ENCODE data around the gene CTDSPL2. TPM values are rescaled to one million over a fixed set of nuclear protein-coding genes. Genes with fewer than 3 reads are reported as not detected.

CTDSPL2 gene
- total RNA-seq, 1 experiment from 2014 or later = 38.2 TPM

DNA sequence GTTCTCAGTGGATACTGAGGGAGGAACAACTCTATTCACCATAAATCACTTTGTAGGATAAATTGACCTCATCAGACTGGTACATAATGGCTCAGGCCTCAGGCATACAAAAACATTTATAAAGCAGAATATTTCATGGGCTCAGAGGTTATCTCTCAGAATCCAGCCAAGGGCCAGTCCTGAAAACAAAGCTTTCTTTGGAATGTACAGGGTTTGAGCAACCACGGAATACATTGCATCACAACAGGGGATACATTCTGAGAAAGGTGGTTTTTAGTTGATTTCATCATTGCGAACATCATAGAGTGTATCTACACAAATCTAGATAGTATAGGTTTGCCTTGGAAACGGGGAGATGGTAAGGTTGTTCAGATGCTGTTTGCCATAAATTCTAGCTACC, 33.4 kb upstream of the CTDSPL2 start:
- no peak for TF ChIP-seq CTCF (IDR thresholded peaks at IDR 0.05; ENCODE audit: unreplicated experiment)
- Mint-ChIP-seq H3K4me3 (ENCODE audit: unreplicated experiment) (no peak overlapping the region), H3K27me3 (ENCODE audit: insufficient read depth, unreplicated experiment) (no peaks in the 10 kb centered on the region), H3K4me1 (ENCODE audit: insufficient read depth, unreplicated experiment) (peaks cover 14% of the 10 kb centered on the region), H3K9me3 (ENCODE audit: unreplicated experiment) (no peaks in the 10 kb centered on the region), H3K36me3 (ENCODE audit: insufficient read depth, unreplicated experiment) (peaks cover 9% of the 10 kb centered on the region), H3K27ac (ENCODE audit: low read depth, unreplicated experiment) (peak overlapping the region; percentile 61)
- intact Hi-C loops (cut with micrococcal nuclease) = no loop called here
- ChIA-PET CTCF (interaction anchor here (0.6 kb wide), 2 partner anchors 54 to 87 kb away, joined by 4 read pairs; no protein-coding TSS in a partner anchor), POLR2A (interaction anchor here (2.5 kb wide), 1 partner anchor 33 kb away, joined by 12 read pairs; the partner anchor contains the start of gene CTDSPL2)
- peak; percentile 48 for DNase-seq (ENCODE audit: unreplicated experiment)
- no TSS peak for BruUV-seq (replicated peaks)

- Mint-ChIP-seq H3K27ac (ENCODE audit: low read depth, unreplicated experiment) (peak overlapping the region; percentile 61), H3K36me3 (ENCODE audit: insufficient read depth, unreplicated experiment) (peaks cover 6% of the 10 kb centered on the region), H3K4me3 (ENCODE audit: unreplicated experiment) (no peak overlapping the region), H3K4me1 (ENCODE audit: insufficient read depth, unreplicated experiment) (peaks cover 14% of the 10 kb centered on the region), H3K9me3 (ENCODE audit: unreplicated experiment) (no peaks in the 10 kb centered on the region), H3K27me3 (ENCODE audit: insufficient read depth, unreplicated experiment) (no peaks in the 10 kb centered on the region)
- no peak for TF ChIP-seq CTCF (IDR thresholded peaks at IDR 0.05; ENCODE audit: unreplicated experiment)
- DNase-seq (ENCODE audit: unreplicated experiment) = no peak
- CTCF ChIA-PET = interaction anchor here (0.6 to 0.7 kb wide), 3 partner anchors 34 to 87 kb away, joined by 3 to 4 read pairs (median 4); no protein-coding TSS in a partner anchor
- POLR2A ChIA-PET = interaction anchor here (2.5 kb wide), 1 partner anchor 33 kb away, joined by 12 read pairs; the partner anchor contains the start of gene CTDSPL2
- intact Hi-C loops (cut with micrococcal nuclease) = no loop called here
- no TSS peak for BruUV-seq (replicated peaks)
Observed at GRCh38 chr15:44394562-44394961, 32.9 kb upstream of the CTDSPL2 start.

DNA sequence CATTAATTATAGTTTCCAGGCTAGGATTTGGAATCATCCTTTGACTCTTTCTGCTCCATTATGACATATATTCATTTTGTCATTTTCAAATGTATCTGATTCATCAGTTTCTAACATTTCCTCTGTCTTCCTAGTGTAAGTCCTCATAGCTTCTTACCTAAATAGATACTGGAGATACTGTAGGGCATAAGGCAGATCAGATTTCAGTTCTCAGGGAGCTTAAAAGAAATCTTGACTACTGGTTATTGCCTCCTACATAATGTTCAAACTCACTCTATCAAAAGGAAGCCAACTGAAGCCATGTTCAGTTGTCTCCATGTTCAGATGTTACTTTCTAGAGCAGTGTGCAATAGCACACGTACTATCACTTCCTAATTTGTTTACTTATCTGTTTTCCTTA, 29.6 kb upstream of the CTDSPL2 start:
- H3K27me3 Mint-ChIP-seq (ENCODE audit: insufficient read depth, unreplicated experiment) = no peaks in the 10 kb centered on the region
- no peak for TF ChIP-seq CTCF (IDR thresholded peaks at IDR 0.05; ENCODE audit: unreplicated experiment)
- no TSS peak for BruUV-seq (replicated peaks)
- H3K9me3 Mint-ChIP-seq (ENCODE audit: unreplicated experiment) = no peaks in the 10 kb centered on the region
- DNase-seq (ENCODE audit: unreplicated experiment) = no peak
- peaks cover 14% of the 10 kb centered on the region for H3K4me1 Mint-ChIP-seq (ENCODE audit: insufficient read depth, unreplicated experiment)
- ChIA-PET POLR2A (interaction anchor here (1.3 kb wide), 1 partner anchor 29 kb away, joined by 5 read pairs; the partner anchor contains the start of gene CTDSPL2), CTCF (no interaction called here)
- no peak overlapping the region for H3K27ac Mint-ChIP-seq (ENCODE audit: low read depth, unreplicated experiment)
- H3K36me3 Mint-ChIP-seq (ENCODE audit: insufficient read depth, unreplicated experiment) = peaks cover 13% of the 10 kb centered on the region
- no peak overlapping the region for H3K4me3 Mint-ChIP-seq (ENCODE audit: unreplicated experiment)
- intact Hi-C loops (cut with micrococcal nuclease) = no loop called here

DNA sequence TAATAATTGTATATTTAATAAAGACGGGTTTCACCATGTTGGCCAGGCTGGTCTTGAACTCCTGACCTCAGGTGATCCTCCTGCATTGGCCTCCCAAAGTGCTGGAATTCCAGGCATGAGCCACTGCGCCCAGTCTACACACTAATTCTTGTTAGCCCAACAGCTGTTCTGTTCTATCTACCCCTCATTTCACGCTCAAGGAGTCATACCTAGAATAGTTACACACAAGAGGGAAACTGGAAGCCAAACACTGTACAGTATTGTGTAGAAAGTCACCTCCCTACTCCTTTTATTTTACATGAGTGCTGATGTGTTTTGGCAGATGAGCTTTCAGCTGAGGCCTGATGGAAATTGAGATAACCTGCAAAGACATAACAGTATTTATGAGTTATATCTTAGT, 13.4 kb upstream of the CTDSPL2 start:
- H3K27ac Mint-ChIP-seq (ENCODE audit: low read depth, unreplicated experiment) = no peak overlapping the region
- ChIA-PET CTCF (interaction anchor here (0.6 to 1.0 kb wide), 3 partner anchors 10 to 39 kb away, joined by 3 read pairs; no protein-coding TSS in a partner anchor), POLR2A (no interaction called here)
- H3K27me3 Mint-ChIP-seq (ENCODE audit: insufficient read depth, unreplicated experiment) = no peaks in the 10 kb centered on the region
- no peaks in the 10 kb centered on the region for H3K4me1 Mint-ChIP-seq (ENCODE audit: insufficient read depth, unreplicated experiment)
- H3K4me3 Mint-ChIP-seq (ENCODE audit: unreplicated experiment) = no peak overlapping the region
- peaks cover 20% of the 10 kb centered on the region for H3K36me3 Mint-ChIP-seq (ENCODE audit: insufficient read depth, unreplicated experiment)
- H3K9me3 Mint-ChIP-seq (ENCODE audit: unreplicated experiment) = no peaks in the 10 kb centered on the region
- no TSS peak for BruUV-seq (replicated peaks)
- DNase-seq (ENCODE audit: unreplicated experiment) = no peak
- no peak for TF ChIP-seq CTCF (IDR thresholded peaks at IDR 0.05; ENCODE audit: unreplicated experiment)
- intact Hi-C loops (cut with micrococcal nuclease) = no loop called here
